Osteoblast (primary cell): Measurements from ENCODE around the gene IGSF3. TPM values are rescaled to one million over a fixed set of nuclear protein-coding genes. Genes with fewer than 3 reads are reported as not detected.

Experiments used
- DNase-seq: peaks from one replicate; pipeline ENCODE4 v3.0.0; 2011; ENCODE audit warnings: low spot score, mixed read lengths; ENCODE audit not compliant: insufficient read length; ENCODE audit errors: missing footprints
- H2AFZ ChIP-seq: 2 replicates; pipeline ENCODE4 v1.6.0; 2011; ENCODE audit warnings: mild to moderate bottlenecking, low read length
- H3K27ac ChIP-seq: 2 replicates; pipeline ENCODE4 v1.5.1; 2011; ENCODE audit warnings: mild to moderate bottlenecking, low read depth, low read length, moderate library complexity
- H3K27me3 ChIP-seq: 2 replicates; pipeline ENCODE4 v1.6.0; 2012; ENCODE audit warnings: mild to moderate bottlenecking, control low read depth, inconsistent platforms, low read length, moderate library complexity; ENCODE audit not compliant: insufficient read depth
- H3K36me3 ChIP-seq: 2 replicates; pipeline ENCODE4 v1.5.1; 2011; ENCODE audit warnings: mild to moderate bottlenecking, low read length, control low read depth, moderate library complexity; ENCODE audit not compliant: insufficient read depth
- H3K4me1 ChIP-seq: 2 replicates; pipeline ENCODE4 v1.5.1; 2011; ENCODE audit warnings: mild to moderate bottlenecking, low read length, control low read depth, moderate library complexity; ENCODE audit not compliant: insufficient read depth
- H3K4me2 ChIP-seq: 2 replicates; pipeline ENCODE4 v1.6.0; 2011; ENCODE audit warnings: mild to moderate bottlenecking, low read length; ENCODE audit not compliant: insufficient read depth
- H3K4me3 ChIP-seq: fragments of 200-600 bp; sonication (generic); 3 replicates; pipeline ENCODE4 v1.5.1; 2012; ENCODE audit warnings: mild to moderate bottlenecking, low read length, inconsistent platforms; ENCODE audit not compliant: insufficient read depth
- H3K79me2 ChIP-seq: 2 replicates; pipeline ENCODE4 v1.6.0; 2012; ENCODE audit warnings: mild to moderate bottlenecking, low read length, control low read depth, inconsistent platforms; ENCODE audit not compliant: insufficient read depth
- H3K9me3 ChIP-seq: 2 replicates; pipeline ENCODE4 v1.5.1; 2011; ENCODE audit warnings: low read depth, low read length, control low read depth
- H4K20me1 ChIP-seq: 2 replicates; pipeline ENCODE4 v1.6.0; 2012; ENCODE audit warnings: mild to moderate bottlenecking, low read length, control low read depth; ENCODE audit not compliant: insufficient read depth
- small RNA-seq: library from RNA; depleted of rRNA; stranded (forward); fragments of <200 nt; gene quantifications from one replicate; pipeline ENCODE3, GENCODE V24; 2012
- total RNA-seq: library from RNA; depleted of rRNA; stranded (reverse); fragments of >200 nt; gene quantifications from 2 replicates; pipeline ENCODE4 v1.2.3, GENCODE V29; 2012
- TF ChIP-seq, protein P1 (sequence below): IDR thresholded peaks from 2 replicates; pipeline ENCODE4 v1.5.1; 2011; ENCODE audit warnings: mild to moderate bottlenecking, low read depth, low read length, moderate library complexity; ENCODE audit errors: extremely low read depth

IGSF3 gene
- total RNA-seq, 1 donor = under 0.01 TPM

GRCh38 chr1:116529681-116530080 lies 137.9 kb downstream of the IGSF3 start:
- Histone ChIP-seq H3K27me3 (no peaks in the 10 kb centered on the region), H3K36me3 (no peaks in the 10 kb centered on the region), H4K20me1 (no peaks in the 10 kb centered on the region), H3K9me3 (no peaks in the 10 kb centered on the region), H3K4me3 (no peak overlapping the region), H2AFZ (no peak overlapping the region), H3K27ac (no peak overlapping the region), H3K79me2 (no peaks in the 10 kb centered on the region), H3K4me2 (no peak overlapping the region), H3K4me1 (no peaks in the 10 kb centered on the region)
- TF ChIP-seq, protein P1, sequence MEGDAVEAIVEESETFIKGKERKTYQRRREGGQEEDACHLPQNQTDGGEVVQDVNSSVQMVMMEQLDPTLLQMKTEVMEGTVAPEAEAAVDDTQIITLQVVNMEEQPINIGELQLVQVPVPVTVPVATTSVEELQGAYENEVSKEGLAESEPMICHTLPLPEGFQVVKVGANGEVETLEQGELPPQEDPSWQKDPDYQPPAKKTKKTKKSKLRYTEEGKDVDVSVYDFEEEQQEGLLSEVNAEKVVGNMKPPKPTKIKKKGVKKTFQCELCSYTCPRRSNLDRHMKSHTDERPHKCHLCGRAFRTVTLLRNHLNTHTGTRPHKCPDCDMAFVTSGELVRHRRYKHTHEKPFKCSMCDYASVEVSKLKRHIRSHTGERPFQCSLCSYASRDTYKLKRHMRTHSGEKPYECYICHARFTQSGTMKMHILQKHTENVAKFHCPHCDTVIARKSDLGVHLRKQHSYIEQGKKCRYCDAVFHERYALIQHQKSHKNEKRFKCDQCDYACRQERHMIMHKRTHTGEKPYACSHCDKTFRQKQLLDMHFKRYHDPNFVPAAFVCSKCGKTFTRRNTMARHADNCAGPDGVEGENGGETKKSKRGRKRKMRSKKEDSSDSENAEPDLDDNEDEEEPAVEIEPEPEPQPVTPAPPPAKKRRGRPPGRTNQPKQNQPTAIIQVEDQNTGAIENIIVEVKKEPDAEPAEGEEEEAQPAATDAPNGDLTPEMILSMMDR = no peak
- no peak for DNase-seq

DNA sequence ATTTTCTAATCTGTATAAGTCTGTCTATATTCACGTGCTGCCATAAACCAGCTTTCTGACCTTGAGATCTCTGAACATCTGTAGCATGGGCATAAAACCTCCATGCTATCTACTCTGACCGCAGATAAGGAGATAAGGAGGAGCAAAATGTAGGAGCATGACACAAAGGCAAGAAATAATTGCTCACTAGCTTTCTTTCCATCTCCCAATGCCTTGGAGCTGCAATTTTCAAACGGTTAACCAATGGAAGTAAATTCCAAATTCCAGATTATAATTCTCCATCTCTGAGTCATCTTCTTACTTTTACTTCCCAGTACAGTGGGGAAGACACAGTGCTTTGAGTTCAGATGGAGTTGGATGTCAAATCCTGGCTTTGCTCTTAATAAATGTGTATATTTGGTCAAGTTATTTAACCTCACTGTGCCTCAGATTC lies 138.3 kb downstream of the IGSF3 start:
- no peaks in the 10 kb centered on the region for H3K9me3 ChIP-seq
- TF ChIP-seq, protein P1 = no peak
- DNase-seq = peak; percentile 86
- H3K36me3 ChIP-seq = no peaks in the 10 kb centered on the region
- no peaks in the 10 kb centered on the region for H4K20me1 ChIP-seq
- no peaks in the 10 kb centered on the region for H3K79me2 ChIP-seq
- H3K4me2 ChIP-seq = no peak overlapping the region
- no peak overlapping the region for H2AFZ ChIP-seq
- H3K4me3 ChIP-seq = no peak overlapping the region
- no peak overlapping the region for H3K27ac ChIP-seq
- H3K4me1 ChIP-seq = no peaks in the 10 kb centered on the region
- no peaks in the 10 kb centered on the region for H3K27me3 ChIP-seq

- Histone ChIP-seq H3K27me3 (no peaks in the 10 kb centered on the region), H2AFZ (no peak overlapping the region), H3K79me2 (no peaks in the 10 kb centered on the region), H4K20me1 (no peaks in the 10 kb centered on the region), H3K27ac (no peak overlapping the region), H3K4me2 (no peak overlapping the region), H3K36me3 (no peaks in the 10 kb centered on the region), H3K9me3 (no peaks in the 10 kb centered on the region), H3K4me1 (no peaks in the 10 kb centered on the region), H3K4me3 (no peak overlapping the region)
- no peak for DNase-seq
- TF ChIP-seq, protein P1 = no peak
Measured at GRCh38 chr1:116528329-116529083, 139.0 kb downstream of the IGSF3 start.

DNA sequence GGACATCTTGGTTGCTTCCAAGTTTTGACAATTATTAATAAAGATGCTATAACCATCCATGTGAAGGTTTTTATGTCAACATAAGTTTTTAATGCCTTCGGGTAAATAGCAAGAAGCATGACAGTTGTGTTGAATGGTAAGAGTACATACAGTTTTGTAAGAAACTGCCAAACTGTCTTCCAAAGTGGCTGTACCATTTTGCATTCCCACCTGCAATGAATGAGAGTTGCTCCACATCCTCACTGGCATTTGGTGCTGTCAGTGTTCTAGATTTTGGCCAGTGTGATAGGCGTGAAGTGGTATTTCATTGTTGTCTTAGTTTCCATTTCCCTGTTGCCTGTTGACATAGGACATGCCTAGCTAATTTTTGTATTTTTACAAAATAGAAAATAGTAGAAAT lies 142.1 kb downstream of the IGSF3 start:
- TF ChIP-seq, protein P1 = no peak
- Histone ChIP-seq H2AFZ (no peak overlapping the region), H3K4me2 (no peak overlapping the region), H3K27ac (no peak overlapping the region), H3K36me3 (no peaks in the 10 kb centered on the region), H3K4me1 (peaks cover 8% of the 10 kb centered on the region), H3K4me3 (no peak overlapping the region), H4K20me1 (no peaks in the 10 kb centered on the region), H3K79me2 (no peaks in the 10 kb centered on the region), H3K9me3 (no peaks in the 10 kb centered on the region), H3K27me3 (no peaks in the 10 kb centered on the region)
- DNase-seq = no peak

Small RNAs within 50 kb of the gene (small RNA-seq; reads per million reads assigned to genes)
- not detected for gene MIR320B1
- not detected for gene MIR548AC

Other genes with a start within 250 kb of the IGSF3 start
- gene CD58, start 96.7 kb downstream of the IGSF3 start, total RNA-seq = 20.6 and 23.5 TPM in 2 replicates
- gene CD2, start 86.7 kb upstream of the IGSF3 start, total RNA-seq = not detected in 2 replicates
- 40.2 and 52.7 TPM in 2 replicates for gene PTGFRN, start 242.2 kb upstream of the IGSF3 start, total RNA-seq